ENCODE measurements around the gene IVD. TPM values are rescaled to one million over a fixed set of nuclear protein-coding genes. Genes with fewer than 3 reads are reported as not detected.

Gene IVD
- total and polyA plus RNA-seq, 4 experiments from 2014 or later: 25.7 to 62.2 (median 41.6) TPM

DNA sequence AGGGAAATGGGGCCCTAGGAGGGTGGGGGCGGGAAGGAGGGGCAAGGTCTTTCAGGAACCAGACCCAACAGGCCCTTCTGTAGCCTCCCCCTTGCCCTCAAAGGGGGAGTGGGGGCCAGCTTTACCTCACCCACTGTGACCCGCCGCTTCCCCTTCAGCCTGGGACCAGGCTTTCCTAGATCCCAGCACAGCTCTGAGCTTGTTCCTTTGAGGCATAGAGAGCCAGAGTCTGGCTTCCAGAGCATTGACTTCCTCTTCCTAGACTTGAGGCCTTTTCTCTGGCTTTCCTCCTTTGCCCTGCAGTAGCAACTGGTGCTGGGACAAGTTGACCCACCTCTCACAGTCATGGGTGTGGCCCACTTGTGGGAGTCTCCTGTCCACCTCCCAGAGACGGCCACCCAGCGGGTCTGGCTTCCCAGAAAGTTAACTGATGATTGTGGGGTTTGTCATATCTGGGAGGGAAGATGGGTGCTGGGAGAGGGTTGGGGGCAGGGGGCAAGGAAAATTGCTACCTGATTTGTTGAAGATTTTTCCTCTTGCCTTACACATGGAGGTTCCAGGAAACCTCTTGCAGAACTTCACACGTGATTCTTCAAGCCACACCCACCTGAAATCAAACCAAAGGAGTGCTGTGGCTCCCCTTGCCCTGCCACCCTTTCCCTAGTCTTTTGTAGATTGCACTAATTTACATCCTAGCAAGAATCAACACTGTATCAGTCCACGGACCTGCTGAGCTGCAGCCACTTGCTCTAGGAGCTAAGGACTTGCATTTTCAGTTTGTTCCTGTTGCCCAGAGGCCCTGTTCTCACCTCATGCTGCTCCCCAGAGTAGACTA lies 61.0 kb downstream of the IVD start:
- no peak overlapping the region for H3K4me3 ChIP-seq (ENCODE audit: low read length in 2 of 2)
- Mint-ChIP-seq H3K4me1 (peaks cover 8 to 19% (median 12%) of the 10 kb centered on the region in 4 donors), H3K27me3 (no peaks in the 10 kb centered on the region), H3K4me3 (no peak overlapping the region), H3K9me3 (no peaks in the 10 kb centered on the region), H3K27ac (peak overlapping the region; percentile 22 to 88 (median 59)), H3K36me3 (peaks cover 9 to 34% of the 10 kb centered on the region in 2 donors)
- no peak overlapping the region for H3K27ac ChIP-seq (ENCODE audit: low read depth, low read length)
- DNase-seq: no peak
- peaks cover 32% of the 10 kb centered on the region for H3K36me3 ChIP-seq (ENCODE audit: insufficient read depth, low read length)
- CTCF ChIA-PET (ENCODE audit: partially characterized antibody): interaction anchor here (0.5 to 1.5 kb wide), 3 partner anchors 14 to 862 kb away, joined by 3 read pairs; no protein-coding TSS in a partner anchor
- intact Hi-C loops (cut with micrococcal nuclease): no loop called here
- no peaks in the 10 kb centered on the region for H3K27me3 ChIP-seq (ENCODE audit: insufficient read depth, low read length)
- H3K9me3 ChIP-seq (ENCODE audit: control insufficient read depth in 1 of 2, low read length in 2 of 2): no peaks in the 10 kb centered on the region
- peaks cover 9% of the 10 kb centered on the region for H3K4me1 ChIP-seq (ENCODE audit: insufficient read depth, low read length)
- POLR2A ChIA-PET (ENCODE audit: partially characterized antibody): interaction anchor here (1.0 to 1.6 kb wide), 2 partner anchors 26 to 159 kb away, joined by 3 to 4 read pairs; partner anchors contain the start of genes BAHD1 and PLCB2

DNA sequence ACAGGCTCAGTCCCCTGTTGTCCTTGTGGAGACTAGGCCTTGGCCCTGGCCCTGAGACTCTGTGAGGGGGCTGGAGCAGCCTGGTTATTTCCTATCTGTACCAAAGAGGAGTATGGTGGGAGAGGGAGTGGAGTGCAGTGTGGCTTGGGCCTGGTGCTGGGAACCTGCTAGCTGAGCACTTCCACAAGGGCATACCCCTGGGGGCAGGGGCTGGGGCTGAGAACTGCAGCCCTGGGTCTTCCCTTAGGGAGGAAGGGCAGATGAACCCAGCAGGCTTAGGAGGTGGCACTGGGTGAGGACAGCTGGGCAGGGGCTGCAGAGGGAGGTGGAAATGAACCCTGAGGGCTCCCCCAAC lies 61.6 kb downstream of the IVD start:
- H3K36me3 Mint-ChIP-seq: peaks cover 9 to 30% of the 10 kb centered on the region in 2 donors
- intact Hi-C loops (cut with micrococcal nuclease): no loop called here
- DNase-seq: no peak
- H3K9me3 ChIP-seq (ENCODE audit: control insufficient read depth in 1 of 2, low read length in 2 of 2): no peaks in the 10 kb centered on the region
- no peak overlapping the region for H3K4me3 ChIP-seq (ENCODE audit: low read length in 2 of 2)
- CTCF ChIA-PET (ENCODE audit: partially characterized antibody): interaction anchor here (1.0 to 1.5 kb wide), 2 partner anchors 15 to 26 kb away, joined by 3 to 4 read pairs; partner anchors contain the start of gene BAHD1
- H3K4me1 Mint-ChIP-seq: peaks cover 12 to 25% (median 16%) of the 10 kb centered on the region in 4 donors
- H3K27me3 Mint-ChIP-seq: no peaks in the 10 kb centered on the region
- no peaks in the 10 kb centered on the region for H3K27me3 ChIP-seq (ENCODE audit: insufficient read depth, low read length)
- H3K4me3 Mint-ChIP-seq: no peak overlapping the region
- peak overlapping the region; percentile 29 to 91 (median 68) for H3K27ac Mint-ChIP-seq
- peaks cover 15% of the 10 kb centered on the region for H3K4me1 ChIP-seq (ENCODE audit: insufficient read depth, low read length)
- H3K9me3 Mint-ChIP-seq: no peaks in the 10 kb centered on the region
- POLR2A ChIA-PET (ENCODE audit: partially characterized antibody): interaction anchor here (1.0 to 1.6 kb wide), 2 partner anchors 26 to 160 kb away, joined by 3 to 4 read pairs; partner anchors contain the start of genes BAHD1 and PLCB2
- H3K36me3 ChIP-seq (ENCODE audit: insufficient read depth, low read length): peaks cover 26% of the 10 kb centered on the region
- H3K27ac ChIP-seq (ENCODE audit: low read depth, low read length): no peak overlapping the region

DNA sequence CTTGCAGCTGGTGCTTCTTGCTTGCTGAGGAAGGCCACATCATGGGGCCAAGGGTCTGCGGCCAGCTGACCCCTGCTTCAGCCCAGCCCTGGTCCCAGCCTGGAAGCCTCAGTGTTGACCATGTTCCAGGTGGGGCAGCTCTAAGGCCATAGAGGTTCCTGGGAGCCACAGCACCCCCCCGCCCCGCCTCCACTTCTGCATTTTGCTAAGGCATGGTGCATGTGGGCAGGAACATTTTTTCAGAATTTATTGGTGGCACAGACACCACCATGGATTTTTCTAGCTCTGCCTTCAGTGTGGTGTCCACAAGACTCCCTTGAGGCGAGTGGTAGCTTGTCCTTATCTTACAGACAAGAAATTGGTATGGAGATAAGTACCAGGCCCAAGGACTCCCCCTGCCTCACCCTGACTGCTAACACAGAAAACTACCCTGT lies 63.3 kb downstream of the IVD start:
- Histone ChIP-seq H3K4me1 (ENCODE audit: insufficient read depth, low read length) (peaks cover 23% of the 10 kb centered on the region), H3K9me3 (ENCODE audit: control insufficient read depth in 1 of 2, low read length in 2 of 2) (no peaks in the 10 kb centered on the region), H3K36me3 (ENCODE audit: insufficient read depth, low read length) (peaks cover 22% of the 10 kb centered on the region), H3K4me3 (ENCODE audit: low read length in 2 of 2) (no peak overlapping the region), H3K27me3 (ENCODE audit: insufficient read depth, low read length) (no peaks in the 10 kb centered on the region), H3K27ac (ENCODE audit: low read depth, low read length) (no peak overlapping the region)
- Mint-ChIP-seq H3K4me1 (peaks cover 12 to 33% (median 20%) of the 10 kb centered on the region in 4 donors), H3K9me3 (no peaks in the 10 kb centered on the region), H3K36me3 (peaks cover 5 to 25% of the 10 kb centered on the region in 2 donors), H3K27me3 (no peaks in the 10 kb centered on the region), H3K4me3 (peak overlapping the region in 2 of 8 donors; percentile 48 to 52), H3K27ac (peak overlapping the region in 5 of 7 donors; percentile 13 to 79 (median 31))
- intact Hi-C loops (cut with micrococcal nuclease): no loop called here
- DNase-seq: no peak
- CTCF ChIA-PET (ENCODE audit: partially characterized antibody): interaction anchor here (0.8 to 2.3 kb wide), 3 partner anchors 14 to 148 kb away, joined by 3 to 7 read pairs (median 3); no protein-coding TSS in a partner anchor
- POLR2A ChIA-PET (ENCODE audit: partially characterized antibody): interaction anchor here (1.2 kb wide), 1 partner anchor 12 kb away, joined by 4 read pairs; no protein-coding TSS in a partner anchor

DNA sequence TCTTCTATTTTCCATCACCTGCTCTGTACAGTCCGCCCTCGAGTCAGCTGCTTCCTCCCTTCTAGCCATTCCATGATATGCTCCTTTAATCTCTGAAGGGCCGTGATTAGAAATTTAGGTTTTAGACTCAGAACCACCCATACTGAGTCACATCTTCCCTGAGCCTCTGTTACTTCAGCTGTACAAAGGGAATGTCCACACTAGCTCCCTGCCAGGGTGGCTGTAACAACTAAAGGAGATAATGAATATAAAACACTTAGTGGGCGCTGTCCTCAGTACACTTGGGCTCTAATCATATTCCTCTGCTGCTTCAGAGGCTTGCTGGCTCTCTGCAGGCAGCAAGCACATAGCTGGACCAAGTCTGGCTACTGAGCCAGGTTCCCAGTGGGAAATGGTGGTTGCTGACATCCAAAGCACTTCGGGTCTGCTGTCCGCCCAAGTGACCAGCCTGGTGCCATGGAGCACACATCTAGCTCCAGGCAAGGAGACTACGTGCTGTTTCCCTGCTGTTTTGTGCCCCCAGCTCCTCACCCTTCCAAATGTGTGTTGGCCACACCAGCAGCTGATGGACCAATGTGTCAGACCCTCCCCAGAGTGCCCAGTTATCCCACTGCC lies 64.3 kb downstream of the IVD start:
- Histone ChIP-seq H3K36me3 (ENCODE audit: insufficient read depth, low read length) (peaks cover 13% of the 10 kb centered on the region), H3K4me1 (ENCODE audit: insufficient read depth, low read length) (peaks cover 23% of the 10 kb centered on the region), H3K27me3 (ENCODE audit: insufficient read depth, low read length) (no peaks in the 10 kb centered on the region), H3K4me3 (ENCODE audit: low read length in 2 of 2) (no peak overlapping the region), H3K27ac (ENCODE audit: low read depth, low read length) (peak overlapping the region; percentile 55), H3K9me3 (ENCODE audit: control insufficient read depth in 1 of 2, low read length in 2 of 2) (no peaks in the 10 kb centered on the region)
- peak overlapping the region; percentile 58 to 77 (median 64) for H3K4me3 Mint-ChIP-seq
- peak overlapping the region; percentile 31 to 94 (median 84) for H3K27ac Mint-ChIP-seq
- CTCF ChIA-PET (ENCODE audit: partially characterized antibody): interaction anchor here (1.0 to 2.3 kb wide), 3 partner anchors 13 to 37 kb away, joined by 3 to 7 read pairs (median 5); partner anchors contain the start of gene BAHD1
- H3K4me1 Mint-ChIP-seq: peaks cover 12 to 33% (median 22%) of the 10 kb centered on the region in 4 donors
- H3K27me3 Mint-ChIP-seq: no peaks in the 10 kb centered on the region
- peaks cover 5 to 23% of the 10 kb centered on the region in 2 donors for H3K36me3 Mint-ChIP-seq
- POLR2A ChIA-PET (ENCODE audit: partially characterized antibody): interaction anchor here (1.0 to 1.2 kb wide), 4 partner anchors 13 to 72 kb away, joined by 3 to 4 read pairs (median 4); no protein-coding TSS in a partner anchor
- no peaks in the 10 kb centered on the region for H3K9me3 Mint-ChIP-seq
- no peak for DNase-seq
- intact Hi-C loops (cut with micrococcal nuclease): loop anchor here (2.0 to 5.0 kb wide), 2 partner anchors 15 to 33 kb away; no protein-coding TSS in a partner anchor

DNA sequence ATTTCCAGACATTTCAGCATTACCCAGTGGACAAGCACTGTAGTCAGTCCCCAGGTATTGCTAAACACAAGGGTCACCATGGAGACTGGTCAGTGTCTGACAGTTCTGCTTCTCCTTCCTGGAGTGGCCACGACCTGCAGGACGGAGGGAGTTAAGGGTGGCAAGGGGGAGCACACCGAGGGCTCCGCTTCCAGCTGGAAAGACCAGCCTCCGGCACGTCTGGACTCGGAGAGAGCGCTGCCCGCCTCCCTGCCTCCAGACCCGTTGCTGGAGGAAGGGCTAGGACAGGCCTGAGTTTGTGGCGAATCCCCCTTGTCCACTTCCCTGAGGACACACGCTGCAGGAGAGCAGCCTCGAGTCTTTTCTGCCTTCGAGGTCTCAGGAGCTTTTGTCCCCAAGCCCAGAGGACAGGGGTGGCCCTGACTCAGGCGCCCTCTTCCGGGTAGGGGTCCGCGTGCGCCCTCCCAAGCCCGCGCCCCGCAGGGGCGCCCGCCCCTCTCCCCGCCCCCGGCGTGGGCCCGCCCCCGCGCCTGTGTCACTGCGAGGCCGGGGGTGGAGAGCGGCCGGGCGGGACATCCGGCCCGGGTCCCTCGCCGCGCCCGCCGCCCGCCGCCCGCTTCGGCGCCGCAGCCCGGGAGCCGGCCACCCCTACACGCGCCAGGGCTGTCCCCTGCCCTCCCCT lies 65.0 kb downstream of the IVD start, which contains the start of gene CHST14:
Gene CHST14, plus strand, starts transcription at position 562 of the 682 bp plus-strand sequence. CDS start 230 bp downstream, outside the sequence.
- Mint-ChIP-seq H3K9me3 (no peaks in the 10 kb centered on the region), H3K4me1 (peaks cover 12 to 30% (median 22%) of the 10 kb centered on the region in 4 donors), H3K4me3 (peak within 1 kb of the TSS; percentile 87 to 93 (median 90)), H3K36me3 (peaks cover 1 to 16% of the 10 kb centered on the region in 2 donors), H3K27me3 (no peaks in the 10 kb centered on the region), H3K27ac (peak within 1 kb of the TSS; percentile 87 to 94 (median 90))
- peak; percentile 42 to 70 (median 58) for DNase-seq
- Histone ChIP-seq H3K9me3 (ENCODE audit: control insufficient read depth in 1 of 2, low read length in 2 of 2) (no peaks in the 10 kb centered on the region), H3K27ac (ENCODE audit: low read depth, low read length) (peak within 1 kb of the TSS; percentile 70), H3K4me1 (ENCODE audit: insufficient read depth, low read length) (peaks cover 23% of the 10 kb centered on the region), H3K4me3 (ENCODE audit: low read length in 2 of 2) (peak within 1 kb of the TSS; percentile 58 to 74), H3K27me3 (ENCODE audit: insufficient read depth, low read length) (no peaks in the 10 kb centered on the region), H3K36me3 (ENCODE audit: insufficient read depth, low read length) (peaks cover 6% of the 10 kb centered on the region)
- intact Hi-C loops (cut with micrococcal nuclease): loop anchor here (2.0 to 5.0 kb wide), 2 partner anchors 16 to 33 kb away; no protein-coding TSS in a partner anchor
- ChIA-PET CTCF (ENCODE audit: partially characterized antibody) (interaction anchor here (1.0 to 2.3 kb wide), 2 partner anchors 30 to 37 kb away, joined by 5 to 7 read pairs; partner anchors contain the start of gene BAHD1), POLR2A (ENCODE audit: partially characterized antibody) (interaction anchor here (1.0 to 1.2 kb wide), 4 partner anchors 14 to 73 kb away, joined by 3 to 4 read pairs (median 4); no protein-coding TSS in a partner anchor)

Measured in CD4-positive, alpha-beta memory T cell (primary cell).